Measurements from ENCODE around the gene GORASP1. TPM values are rescaled to one million over a fixed set of nuclear protein-coding genes. Genes with fewer than 3 reads are reported as not detected.

The GORASP1 gene
- total and polyA plus RNA-seq, 2 of the 8 experiments (the other 6 are each of a cell fraction or from before 2014, with no cell fraction given) = 33.4 to 33.5 TPM

GRCh38 chr3:39090922-39091321 lies 16.5 kb downstream of the GORASP1 start:
- Histone ChIP-seq H3K4me1 (replicated peaks in 1 of 4; ENCODE audit: control insufficient read depth in 3 of 4, insufficient read depth in 4 of 4, low read length in 3 of 4) (no peaks in the 10 kb centered on the region), H3K56ac (replicated peaks; ENCODE audit: insufficient read length, low read depth, low read length) (no peak overlapping the region), H3K23me2 (ENCODE audit: low read depth, low read length) (no peaks in the 10 kb centered on the region; the same call in 1 of the 2 replicates), H3K79me1 (ENCODE audit: low read depth, low read length) (no peaks in the 10 kb centered on the region), H3K36me3 (ENCODE audit: control insufficient read depth in 2 of 4, insufficient read depth in 4 of 4, low read length in 3 of 4) (peaks cover 22 to 64% (median 52%) of the 10 kb centered on the region in 4 experiments), H3K18ac (ENCODE audit: extremely low read depth, low read length) (no peak overlapping the region), H3K79me2 (ENCODE audit: control insufficient read depth in 1 of 2, insufficient read depth in 2 of 2, low read length in 2 of 2) (no peaks in the 10 kb centered on the region), H4K5ac (ENCODE audit: insufficient read length, low read depth, low read length) (no peak overlapping the region), H2BK15ac (ENCODE audit: low read length) (no peak overlapping the region), H2BK120ac (replicated peaks; ENCODE audit: low read depth, low read length) (no peak overlapping the region), H4K91ac (replicated peaks; ENCODE audit: insufficient read length, low read length) (no peak overlapping the region), H3K4me3 (ENCODE audit: extremely low read depth in 1 of 4, insufficient read depth in 2 of 4, low read depth in 3 of 4, low read length in 4 of 4) (no peak overlapping the region), H4K8ac (ENCODE audit: extremely low read depth, insufficient read depth, low read length) (no peak overlapping the region), H3K9me3 (ENCODE audit: insufficient read depth in 2 of 2, low read depth in 1 of 2, low read length in 1 of 2) (no peaks in the 10 kb centered on the region), H3K14ac (ENCODE audit: insufficient read length) (no peak overlapping the region), H3K9ac (replicated peaks in 1 of 4; ENCODE audit: extremely low read depth in 1 of 4, low read depth in 3 of 4, low read length in 3 of 4) (no peak overlapping the region), H2BK12ac (ENCODE audit: low read depth, low read length) (no peak overlapping the region), H3K4me2 (ENCODE audit: insufficient read depth in 1 of 2, low read depth in 2 of 2, low read length in 2 of 2) (no peak overlapping the region), H4K20me1 (replicated peaks in 1 of 2; ENCODE audit: control insufficient read depth in 1 of 2, insufficient read depth in 2 of 2, low read length in 2 of 2) (peaks cover 0 to 3% of the 10 kb centered on the region in 2 experiments), H2BK5ac (ENCODE audit: low read depth, low read length) (no peak overlapping the region), H3K27me3 (replicated peaks in 1 of 4; ENCODE audit: control insufficient read depth in 3 of 4, extremely low read depth in 1 of 4, insufficient read depth in 3 of 4, low read length in 3 of 4) (peaks cover 0 to 2% (median 0%) of the 10 kb centered on the region in 4 experiments; a peak in 1 of 7 replicates), H3K4ac (replicated peaks; ENCODE audit: insufficient read length, low read depth, low read length) (no peak overlapping the region), H2BK20ac (ENCODE audit: low read length) (no peak overlapping the region), H2AFZ (ENCODE audit: low read length) (no peak overlapping the region), H3K23ac (ENCODE audit: insufficient read length) (no peak overlapping the region), H3K27ac (ENCODE audit: low read depth, low read length) (no peak overlapping the region), H2AK5ac (ENCODE audit: low read depth, low read length) (no peak overlapping the region)
- 76% methylated on average over 2 of the region's 2 CpGs; no CpG with 5 or more reads in 1 of the 2 experiments for WGBS, 2 experiments (ENCODE audit: extremely low coverage in 1 of 2, insufficient coverage in 1 of 2, insufficient read length in 1 of 2, insufficient replicate concordance in 2 of 2, low coverage in 1 of 2, low lambda C conversion rate in 2 of 2, missing lambda C conversion rate in 1 of 2)
- ChIA-PET POLR2A (ENCODE audit: partially characterized antibody) (interaction anchor here (1.2 kb wide), 1 partner anchor 29 kb away, joined by 3 read pairs; no protein-coding TSS in a partner anchor), CTCF (ENCODE audit: partially characterized antibody) (interaction anchor here (1.0 kb wide), 2 partner anchors 201 to 546 kb away, joined by 3 read pairs; no protein-coding TSS in a partner anchor)
- peak in 1 of 2 experiments; percentile 4 for DNase-seq (ENCODE audit: low read depth in 1 of 2, low spot score in 2 of 2)
- FAIRE-seq = peak; percentile 19
- TF ChIP-seq YY1 (IDR thresholded peaks at IDR 0.05; ENCODE audit: low read depth, low read length) (no peak), CBX5 (IDR thresholded peaks at IDR 0.05; ENCODE audit: low read depth, low read length) (no peak), NRF1 (IDR thresholded peaks at IDR 0.05; ENCODE audit: low read depth, low read length) (no peak), SP1 (IDR thresholded peaks at IDR 0.05; ENCODE audit: low read depth, low read length) (no peak), KDM4A (IDR thresholded peaks at IDR 0.05; ENCODE audit: low read depth, low read length, severe bottlenecking) (no peak), EP300 (IDR thresholded peaks at IDR 0.05; ENCODE audit: borderline replicate concordance in 1 of 2, low read depth in 2 of 2, low read length in 2 of 2) (no peak), KDM1A (IDR thresholded peaks at IDR 0.05; ENCODE audit: borderline replicate concordance, low read length) (no peak), SRF (IDR thresholded peaks at IDR 0.05; ENCODE audit: low read depth, low read length) (no peak), CBX8 (IDR thresholded peaks at IDR 0.05; ENCODE audit: borderline replicate concordance, low read depth, low read length) (no peak), CTBP2 (IDR thresholded peaks at IDR 0.05; ENCODE audit: borderline replicate concordance, insufficient read depth, insufficient read length, low read length) (no peak), HDAC6 (IDR thresholded peaks at IDR 0.05; ENCODE audit: low read depth, low read length) (no peak)
- TF ChIP-seq, protein P1, sequence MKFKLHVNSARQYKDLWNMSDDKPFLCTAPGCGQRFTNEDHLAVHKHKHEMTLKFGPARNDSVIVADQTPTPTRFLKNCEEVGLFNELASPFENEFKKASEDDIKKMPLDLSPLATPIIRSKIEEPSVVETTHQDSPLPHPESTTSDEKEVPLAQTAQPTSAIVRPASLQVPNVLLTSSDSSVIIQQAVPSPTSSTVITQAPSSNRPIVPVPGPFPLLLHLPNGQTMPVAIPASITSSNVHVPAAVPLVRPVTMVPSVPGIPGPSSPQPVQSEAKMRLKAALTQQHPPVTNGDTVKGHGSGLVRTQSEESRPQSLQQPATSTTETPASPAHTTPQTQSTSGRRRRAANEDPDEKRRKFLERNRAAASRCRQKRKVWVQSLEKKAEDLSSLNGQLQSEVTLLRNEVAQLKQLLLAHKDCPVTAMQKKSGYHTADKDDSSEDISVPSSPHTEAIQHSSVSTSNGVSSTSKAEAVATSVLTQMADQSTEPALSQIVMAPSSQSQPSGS (IDR thresholded peaks at IDR 0.05; ENCODE audit: low read length) = no peak

Measured in H1 (cell line).